ENCODE measurements around the gene OTOP3. TPM values are rescaled to one million over a fixed set of nuclear protein-coding genes. Genes with fewer than 3 reads are reported as not detected.

The OTOP3 gene
- total and polyA plus RNA-seq, 2 of the 4 experiments (the other 2 are of a cell fraction) = not detected

- no peak for ATAC-seq (ENCODE audit: low read depth)
- Histone ChIP-seq H3K18ac (ENCODE audit: low read depth, low read length) (no peak overlapping the region), H3K56ac (ENCODE audit: extremely low read depth, insufficient read depth, low read length) (no peak overlapping the region), H4K5ac (ENCODE audit: low read depth, low read length) (no peak overlapping the region), H3K9me1 (ENCODE audit: insufficient read depth, low read length) (no peaks in the 10 kb centered on the region), H4K8ac (ENCODE audit: low read depth in 2 of 2, low read length in 2 of 2) (no peak overlapping the region), H3K9ac (ENCODE audit: low read depth, low read length) (no peak overlapping the region), H4K20me1 (ENCODE audit: insufficient read depth, low read length) (no peaks in the 10 kb centered on the region), H3K4me1 (ENCODE audit: control insufficient read depth, insufficient read depth, low read length) (peaks cover 2% of the 10 kb centered on the region; the same call in 1 of the 2 replicates), H2BK20ac (ENCODE audit: low read depth, low read length) (no peak overlapping the region), H3K4me3 (ENCODE audit: insufficient read depth, low read depth, low read length) (no peak overlapping the region), H3K9me3 (ENCODE audit: control insufficient read depth, insufficient read depth, low read length) (no peaks in the 10 kb centered on the region), H3K79me1 (ENCODE audit: low read depth in 1 of 2, low read length in 2 of 2) (no peaks in the 10 kb centered on the region), H2BK5ac (ENCODE audit: low read depth, low read length, poor library complexity, severe bottlenecking) (no peak overlapping the region), H2AK5ac (ENCODE audit: low read depth, low read length) (no peak overlapping the region), H2BK15ac (ENCODE audit: low read depth, low read length) (no peak overlapping the region), H3K27me3 (ENCODE audit: control insufficient read depth, insufficient read depth, low read length) (peaks cover 74% of the 10 kb centered on the region), H4K91ac (ENCODE audit: insufficient read depth, low read depth, low read length) (no peak overlapping the region), H2BK120ac (ENCODE audit: low read depth, low read length) (no peak overlapping the region), H3K4me2 (ENCODE audit: low read depth, low read length) (no peak overlapping the region), H3K14ac (replicated peaks; ENCODE audit: low read depth, low read length) (no peak overlapping the region), H3K23ac (ENCODE audit: low read depth, low read length) (no peak overlapping the region), H3K36me3 (ENCODE audit: control insufficient read depth, insufficient read depth, low read length) (no peaks in the 10 kb centered on the region), H3K4ac (ENCODE audit: low read depth, low read length) (no peak overlapping the region), H2AK9ac (replicated peaks; ENCODE audit: low read depth, low read length, poor library complexity) (no peak overlapping the region), H3K27ac (ENCODE audit: insufficient read depth, low read length) (no peak overlapping the region), H2AFZ (replicated peaks; ENCODE audit: low read length, poor library complexity) (no peak overlapping the region)
- intact Hi-C loops (cut with micrococcal nuclease) = no loop called here
- in situ Hi-C loops (cut with MboI; ENCODE audit: low sequenced_read_pairs) = no loop called here
- BruUV-seq (replicated peaks) = no TSS peak
- dilution Hi-C loops (cut with HindIII; ENCODE audit: low sequenced_read_pairs, unreplicated experiment) = no loop called here
- TF ChIP-seq RFX5 (IDR thresholded peaks at IDR 0.05; ENCODE audit: low read depth, low read length) (no peak), POLR2A (IDR thresholded peaks at IDR 0.05; ENCODE audit: low read depth, low read length) (no peak), MAZ (IDR thresholded peaks at IDR 0.05; ENCODE audit: borderline replicate concordance, low read depth, low read length) (no peak), CHD1 (IDR thresholded peaks at IDR 0.05; ENCODE audit: low read depth, low read length) (no peak), SMC3 (IDR thresholded peaks at IDR 0.05; ENCODE audit: low read depth, low read length) (no peak), RAD21 (IDR thresholded peaks at IDR 0.05; ENCODE audit: low read length) (no peak), BHLHE40 (IDR thresholded peaks at IDR 0.05; ENCODE audit: low read depth, low read length) (no peak), MAFK (IDR thresholded peaks at IDR 0.05; ENCODE audit: low read depth, low read length) (no peak), RCOR1 (IDR thresholded peaks at IDR 0.05; ENCODE audit: insufficient replicate concordance, low read length) (no peak), CEBPB (IDR thresholded peaks at IDR 0.05; ENCODE audit: low read depth, low read length) (no peak), ELK1 (IDR thresholded peaks at IDR 0.05; ENCODE audit: borderline replicate concordance, low read depth, low read length) (no peak), MXI1 (IDR thresholded peaks at IDR 0.05; ENCODE audit: borderline replicate concordance, low read depth, low read length) (no peak), FOS (IDR thresholded peaks at IDR 0.05; ENCODE audit: low read depth, low read length) (no peak), NFE2L2 (IDR thresholded peaks at IDR 0.05; ENCODE audit: low read depth, low read length) (no peak)
- TF ChIP-seq, protein P1, sequence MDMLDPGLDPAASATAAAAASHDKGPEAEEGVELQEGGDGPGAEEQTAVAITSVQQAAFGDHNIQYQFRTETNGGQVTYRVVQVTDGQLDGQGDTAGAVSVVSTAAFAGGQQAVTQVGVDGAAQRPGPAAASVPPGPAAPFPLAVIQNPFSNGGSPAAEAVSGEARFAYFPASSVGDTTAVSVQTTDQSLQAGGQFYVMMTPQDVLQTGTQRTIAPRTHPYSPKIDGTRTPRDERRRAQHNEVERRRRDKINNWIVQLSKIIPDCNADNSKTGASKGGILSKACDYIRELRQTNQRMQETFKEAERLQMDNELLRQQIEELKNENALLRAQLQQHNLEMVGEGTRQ (IDR thresholded peaks at IDR 0.05; ENCODE audit: low read depth, low read length) = no peak
- TF ChIP-seq, protein P2, sequence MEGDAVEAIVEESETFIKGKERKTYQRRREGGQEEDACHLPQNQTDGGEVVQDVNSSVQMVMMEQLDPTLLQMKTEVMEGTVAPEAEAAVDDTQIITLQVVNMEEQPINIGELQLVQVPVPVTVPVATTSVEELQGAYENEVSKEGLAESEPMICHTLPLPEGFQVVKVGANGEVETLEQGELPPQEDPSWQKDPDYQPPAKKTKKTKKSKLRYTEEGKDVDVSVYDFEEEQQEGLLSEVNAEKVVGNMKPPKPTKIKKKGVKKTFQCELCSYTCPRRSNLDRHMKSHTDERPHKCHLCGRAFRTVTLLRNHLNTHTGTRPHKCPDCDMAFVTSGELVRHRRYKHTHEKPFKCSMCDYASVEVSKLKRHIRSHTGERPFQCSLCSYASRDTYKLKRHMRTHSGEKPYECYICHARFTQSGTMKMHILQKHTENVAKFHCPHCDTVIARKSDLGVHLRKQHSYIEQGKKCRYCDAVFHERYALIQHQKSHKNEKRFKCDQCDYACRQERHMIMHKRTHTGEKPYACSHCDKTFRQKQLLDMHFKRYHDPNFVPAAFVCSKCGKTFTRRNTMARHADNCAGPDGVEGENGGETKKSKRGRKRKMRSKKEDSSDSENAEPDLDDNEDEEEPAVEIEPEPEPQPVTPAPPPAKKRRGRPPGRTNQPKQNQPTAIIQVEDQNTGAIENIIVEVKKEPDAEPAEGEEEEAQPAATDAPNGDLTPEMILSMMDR (conservative IDR thresholded peaks at IDR 0.05; ENCODE audit: low read depth, low read length) = no peak
- no peak for DNase-seq
- ChIA-PET CTCF (no interaction called here), POLR2A (ENCODE audit: unreplicated experiment) (no interaction called here)
- WGBS, 2 experiments (ENCODE audit: extremely low coverage in 2 of 2, insufficient read length in 1 of 2) = 8% methylated on average over 4 of the region's 22 CpGs; no CpG with 5 or more reads in 1 of the 2 experiments
Observed at GRCh38 chr17:74893936-74894671, 41.6 kb upstream of the OTOP3 start.
